ENCODE measurements around the gene C11orf98.

GRCh38 chr11:62689421-62690183 lies 24.6 kb upstream of the C11orf98 start, which contains the start of gene LRRN4CL:
- TF ChIP-seq CTCF (IDR thresholded peaks at IDR 0.05; ENCODE audit: insufficient read depth, low read length, poor library complexity, severe bottlenecking) = no peak
- no peak for TF ChIP-seq EZH2phosphoT487 (conservative IDR thresholded peaks at IDR 0.05; ENCODE audit: low read length)
